Neural progenitor cell (in vitro differentiated cells): ENCODE data around the gene PARN.

Experiments used
- CTCF ChIP-seq: fragments of 200-600 bp; sonication (generic); IDR thresholded peaks from 2 replicates; pipeline ENCODE4 v1.5.1; 2017; ENCODE audit warnings: antibody characterized with exemption, mild to moderate bottlenecking
- EZH2 ChIP-seq: fragments of 200-600 bp; sonication (generic); IDR thresholded peaks from 2 replicates; pipeline ENCODE4 v1.6.1; 2017; ENCODE audit warnings: antibody characterized with exemption, mild to moderate bottlenecking, moderate library complexity

- no peak for TF ChIP-seq CTCF
- no peak for TF ChIP-seq EZH2
Measured at GRCh38 chr16:14678748-14679497, 48.9 kb upstream of the PARN start.
